H9 (cell line): Measurements from ENCODE around the gene NFATC1. TPM values are rescaled to one million over a fixed set of nuclear protein-coding genes. Genes with fewer than 3 reads are reported as not detected.

Experiments used
- DNase-seq: peaks from one replicate; pipeline ENCODE4 v3.0.0-alpha.2; 2017
- H2AFZ ChIP-seq: one replicate; pipeline ENCODE4 v1.6.1; 2013; ENCODE audit warnings: mild to moderate bottlenecking, low read length, control low read depth, moderate library complexity
- H2AK5ac ChIP-seq: 2 replicates; pipeline ENCODE4 v1.6.1; 2013; ENCODE audit warnings: low read length, control low read depth, mixed read lengths; ENCODE audit not compliant: insufficient read length
- H2BK120ac ChIP-seq: one replicate; pipeline ENCODE4 v1.6.1; 2013; ENCODE audit warnings: low read depth, mild to moderate bottlenecking, low read length, control low read depth, inconsistent platforms; ENCODE audit not compliant: poor library complexity, severe bottlenecking
- H2BK12ac ChIP-seq: 2 replicates; pipeline ENCODE4 v1.6.1; 2013; ENCODE audit warnings: low read length, control low read depth, mixed read lengths, low read depth; ENCODE audit not compliant: insufficient read length
- H2BK15ac ChIP-seq: 2 replicates; pipeline ENCODE4 v1.6.1; 2013; ENCODE audit warnings: low read depth, low read length, control low read depth
- H2BK20ac ChIP-seq: one replicate; pipeline ENCODE4 v1.6.1; 2013; ENCODE audit warnings: low read depth, mild to moderate bottlenecking, low read length, control low read depth, inconsistent platforms; ENCODE audit not compliant: poor library complexity, severe bottlenecking
- H2BK5ac ChIP-seq: 2 replicates; pipeline ENCODE4 v1.6.1; 2013; ENCODE audit warnings: low read length, control low read depth, mixed read lengths; ENCODE audit not compliant: insufficient read length
- H3K14ac ChIP-seq: 2 replicates; pipeline ENCODE4 v1.6.1; 2013; ENCODE audit warnings: low read length, control low read depth; ENCODE audit not compliant: insufficient read depth
- H3K18ac ChIP-seq: 2 replicates; pipeline ENCODE4 v1.6.1; 2013; ENCODE audit warnings: low read depth, mild to moderate bottlenecking, mixed read lengths, low read length, control low read depth; ENCODE audit not compliant: insufficient read length
- H3K23ac ChIP-seq: 2 replicates; pipeline ENCODE4 v1.6.1; 2013; ENCODE audit warnings: low read length, control low read depth, mixed read lengths, low read depth; ENCODE audit not compliant: insufficient read length
- H3K23me2 ChIP-seq: 2 replicates; pipeline ENCODE4 v1.6.1; 2013; ENCODE audit warnings: low read depth, mild to moderate bottlenecking, mixed read lengths, low read length, control low read depth; ENCODE audit not compliant: insufficient read length, poor library complexity, severe bottlenecking
- H3K27ac ChIP-seq: 2 replicates; pipeline ENCODE4 v1.5.1; 2013; ENCODE audit warnings: low read length, control low read depth, mixed read lengths, low read depth; ENCODE audit not compliant: insufficient read length
- H3K27me3 ChIP-seq: 2 replicates; pipeline ENCODE4 v1.6.1; 2013; ENCODE audit warnings: low read length, control low read depth, inconsistent platforms; ENCODE audit not compliant: insufficient read depth
- H3K4ac ChIP-seq: 2 replicates; pipeline ENCODE4 v1.6.1; 2013; ENCODE audit warnings: low read depth, mild to moderate bottlenecking, control low read depth, inconsistent platforms, low read length, moderate library complexity
- H3K4me1 ChIP-seq: 2 replicates; pipeline ENCODE4 v1.6.1; 2013; ENCODE audit warnings: low read length, control low read depth, inconsistent platforms; ENCODE audit not compliant: insufficient read depth
- H3K4me2 ChIP-seq: 2 replicates; pipeline ENCODE4 v1.6.1; 2013; ENCODE audit warnings: low read length, control low read depth, mixed read lengths; ENCODE audit not compliant: insufficient read length, insufficient read depth
- H3K56ac ChIP-seq: 2 replicates; pipeline ENCODE4 v1.6.1; 2013; ENCODE audit warnings: low read depth, mild to moderate bottlenecking, mixed read lengths, low read length, control low read depth; ENCODE audit not compliant: insufficient read length
- H3K79me1 ChIP-seq: 2 replicates; pipeline ENCODE4 v1.6.1; 2013; ENCODE audit warnings: low read depth, mild to moderate bottlenecking, moderate library complexity, low read length, control low read depth, inconsistent platforms; ENCODE audit not compliant: insufficient read depth, poor library complexity, severe bottlenecking
- H3K79me2 ChIP-seq: 2 replicates; pipeline ENCODE4 v1.6.1; 2013; ENCODE audit warnings: low read length, control low read depth, inconsistent platforms; ENCODE audit not compliant: insufficient read depth
- H3K9ac ChIP-seq: 2 replicates; pipeline ENCODE4 v1.6.1; 2013; ENCODE audit warnings: low read length, control low read depth, mixed read lengths; ENCODE audit not compliant: insufficient read length; ENCODE audit errors: extremely low read depth
- H3K9me3 ChIP-seq: one replicate; pipeline ENCODE4 v1.6.1; 2013; ENCODE audit warnings: low read depth, low read length, inconsistent platforms; ENCODE audit not compliant: control insufficient read depth
- H3T11ph ChIP-seq: one replicate; pipeline ENCODE4 v1.6.1; 2013; ENCODE audit warnings: mild to moderate bottlenecking, low read length, control low read depth, inconsistent platforms
- H4K20me1 ChIP-seq: one replicate; pipeline ENCODE4 v1.6.1; 2013; ENCODE audit not compliant: control insufficient read depth, insufficient read length, insufficient read depth
- H4K5ac ChIP-seq: 2 replicates; pipeline ENCODE4 v1.6.1; 2013; ENCODE audit warnings: low read depth, mild to moderate bottlenecking, mixed read lengths, low read length, control low read depth; ENCODE audit not compliant: insufficient read length
- H4K8ac ChIP-seq: replicated peaks from 2 replicates; pipeline ENCODE4 v1.6.1; 2013; ENCODE audit warnings: low read length, control low read depth, mixed read lengths, low read depth; ENCODE audit not compliant: insufficient read length
- H4K91ac ChIP-seq: 2 replicates; pipeline ENCODE4 v1.6.1; 2013; ENCODE audit warnings: low read depth, mild to moderate bottlenecking, moderate library complexity, mixed read lengths, low read length, control low read depth; ENCODE audit not compliant: insufficient read length
- H3K27ac Mint-ChIP-seq, 3 experiments: 2 replicates in 2 of 3; 3 replicates in 1 of 3; pipeline ENCODE4 v1.8.0; 2020 to 2021; ENCODE audit warnings: mixed read lengths in 3 of 3, mild to moderate bottlenecking in 1 of 3, moderate library complexity in 1 of 3
- H3K27me3 Mint-ChIP-seq: 2 replicates; pipeline ENCODE4 v1.8.0; 2021; ENCODE audit warnings: low read depth, mild to moderate bottlenecking, moderate library complexity, mixed read lengths
- H3K36me3 Mint-ChIP-seq, 3 experiments: 2 replicates in 2 of 3; 3 replicates in 1 of 3; pipeline ENCODE4 v1.8.0; 2020 to 2021; ENCODE audit warnings: low read depth in 3 of 3, mixed read lengths in 3 of 3; ENCODE audit not compliant: insufficient read depth in 1 of 3
- H3K4me1 Mint-ChIP-seq, 2 experiments: 2 replicates each; pipeline ENCODE4 v1.8.0; 2020; ENCODE audit warnings: mixed read lengths in 2 of 2
- H3K4me3 Mint-ChIP-seq, 2 experiments: 2 replicates in 1 of 2; 3 replicates in 1 of 2; pipeline ENCODE4 v1.8.0; 2020 to 2021; ENCODE audit warnings: mild to moderate bottlenecking in 2 of 2, mixed read lengths in 2 of 2, moderate library complexity in 1 of 2
- H3K9me3 Mint-ChIP-seq, 2 experiments: 2 replicates in 1 of 2; 3 replicates in 1 of 2; pipeline ENCODE4 v1.8.0; 2020; ENCODE audit warnings: mild to moderate bottlenecking in 2 of 2, mixed read lengths in 2 of 2, moderate library complexity in 1 of 2
- WGBS: extraction: QIAGEN DNeasy Blood & Tissue Kit; methylation state at CpG from one replicate; pipeline ENCODE4 v1.1.7; 2013; ENCODE audit warnings: missing lambda C conversion rate, low lambda C conversion rate, mixed read lengths; ENCODE audit not compliant: insufficient read length; ENCODE audit errors: extremely low coverage; 5-methylcytosine and 5-hydroxymethylcytosine counted together
- total RNA-seq: library from RNA; stranded (reverse); gene quantifications from 2 replicates; pipeline ENCODE4 v1.2.1, GENCODE V29; 2021
- TF ChIP-seq, protein P1 (sequence below): fragments of 200-600 bp; sonication (generic); conservative IDR thresholded peaks from 3 replicates; pipeline ENCODE4 v1.8.0; 2021; ENCODE audit warnings: antibody characterized with exemption, mild to moderate bottlenecking

NFATC1 gene
- total RNA-seq, 1 experiment from 2014 or later, result 5.5 TPM

- Histone ChIP-seq H4K20me1 (no peaks in the 10 kb centered on the region), H2BK120ac (no peak overlapping the region), H2BK5ac (no peak overlapping the region), H2BK15ac (no peak overlapping the region), H3K9me3 (no peaks in the 10 kb centered on the region), H3K14ac (no peak overlapping the region), H3K79me1 (no peaks in the 10 kb centered on the region), H2BK12ac (no peak overlapping the region), H4K5ac (no peak overlapping the region), H3K23ac (no peak overlapping the region), H3K56ac (no peak overlapping the region), H3K23me2 (no peaks in the 10 kb centered on the region), H4K8ac (no peak overlapping the region), H3K27me3 (no peaks in the 10 kb centered on the region), H2AFZ (no peak overlapping the region), H3K4ac (no peak overlapping the region), H3K4me2 (no peak overlapping the region), H4K91ac (no peak overlapping the region), H2AK5ac (no peak overlapping the region), H3T11ph (no peak overlapping the region), H3K79me2 (no peaks in the 10 kb centered on the region), H3K4me1 (no peaks in the 10 kb centered on the region), H3K27ac (no peak overlapping the region), H3K18ac (no peak overlapping the region), H2BK20ac (no peak overlapping the region), H3K9ac (no peak overlapping the region)
- Mint-ChIP-seq H3K36me3 (peaks cover 0 to 3% (median 0%) of the 10 kb centered on the region in 3 experiments; a peak in 2 of 7 replicates), H3K4me1 (peaks cover 4 to 12% of the 10 kb centered on the region in 2 experiments), H3K9me3 (no peaks in the 10 kb centered on the region; a peak in 1 of 5 replicates), H3K27me3 (no peaks in the 10 kb centered on the region; the same call in 1 of the 2 replicates), H3K27ac (no peak overlapping the region), H3K4me3 (no peak overlapping the region)
- DNase-seq, result no peak
- TF ChIP-seq, protein P1, sequence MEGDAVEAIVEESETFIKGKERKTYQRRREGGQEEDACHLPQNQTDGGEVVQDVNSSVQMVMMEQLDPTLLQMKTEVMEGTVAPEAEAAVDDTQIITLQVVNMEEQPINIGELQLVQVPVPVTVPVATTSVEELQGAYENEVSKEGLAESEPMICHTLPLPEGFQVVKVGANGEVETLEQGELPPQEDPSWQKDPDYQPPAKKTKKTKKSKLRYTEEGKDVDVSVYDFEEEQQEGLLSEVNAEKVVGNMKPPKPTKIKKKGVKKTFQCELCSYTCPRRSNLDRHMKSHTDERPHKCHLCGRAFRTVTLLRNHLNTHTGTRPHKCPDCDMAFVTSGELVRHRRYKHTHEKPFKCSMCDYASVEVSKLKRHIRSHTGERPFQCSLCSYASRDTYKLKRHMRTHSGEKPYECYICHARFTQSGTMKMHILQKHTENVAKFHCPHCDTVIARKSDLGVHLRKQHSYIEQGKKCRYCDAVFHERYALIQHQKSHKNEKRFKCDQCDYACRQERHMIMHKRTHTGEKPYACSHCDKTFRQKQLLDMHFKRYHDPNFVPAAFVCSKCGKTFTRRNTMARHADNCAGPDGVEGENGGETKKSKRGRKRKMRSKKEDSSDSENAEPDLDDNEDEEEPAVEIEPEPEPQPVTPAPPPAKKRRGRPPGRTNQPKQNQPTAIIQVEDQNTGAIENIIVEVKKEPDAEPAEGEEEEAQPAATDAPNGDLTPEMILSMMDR, result no peak
- WGBS, result no CpG with 5 or more reads among the region's 10 CpGs
These were observed 32.6 kb downstream of the NFATC1 start for GRCh38 chr18:79428287-79428686.
